HG02938 (cell line): ENCODE measurements around the gene COL4A6.

Experiments used
- ATAC-seq: cut with Tn5 transposase; IDR thresholded peaks from one replicate; pipeline ENCODE4 v1.9.1; 2021; ENCODE audit warnings: mild to moderate bottlenecking, moderate library complexity; ENCODE audit not compliant: unreplicated experiment

COL4A6 gene

GRCh38 chrX:108221301-108221864 is 216.8 kb downstream of the COL4A6 start:
- no peak for ATAC-seq

- no peak for ATAC-seq
Observed at GRCh38 chrX:108219949-108220601, 218.1 kb downstream of the COL4A6 start.

- no peak for ATAC-seq
Observed at GRCh38 chrX:108217876-108218275, 220.3 kb downstream of the COL4A6 start.

- no peak for ATAC-seq
Observed at GRCh38 chrX:108216919-108217571, 221.2 kb downstream of the COL4A6 start.

GRCh38 chrX:108216405-108216804 is 221.8 kb downstream of the COL4A6 start:
- ATAC-seq, result no peak

GRCh38 chrX:108211301-108211700 is 226.9 kb downstream of the COL4A6 start:
- no peak for ATAC-seq

- no peak for ATAC-seq
Observed at GRCh38 chrX:108209006-108209554, 229.1 kb downstream of the COL4A6 start.

- no peak for ATAC-seq
Observed at GRCh38 chrX:108203540-108203939, 234.7 kb downstream of the COL4A6 start.

- ATAC-seq, result peak; percentile 70
Observed at GRCh38 chrX:108199691-108200090, 238.5 kb downstream of the COL4A6 start.

GRCh38 chrX:108199041-108199440 is 239.2 kb downstream of the COL4A6 start:
- ATAC-seq, result no peak

GRCh38 chrX:108198420-108198819 is 239.8 kb downstream of the COL4A6 start:
- no peak for ATAC-seq

GRCh38 chrX:108186811-108187210 is 251.4 kb downstream of the COL4A6 start:
- no peak for ATAC-seq

- ATAC-seq, result no peak
Observed at GRCh38 chrX:108178143-108178498, 260.1 kb downstream of the COL4A6 start.

- no peak for ATAC-seq
Observed at GRCh38 chrX:108177351-108178142, 260.7 kb downstream of the COL4A6 start.

GRCh38 chrX:108173874-108174273 is 264.3 kb downstream of the COL4A6 start:
- ATAC-seq, result no peak

- no peak for ATAC-seq
Observed at GRCh38 chrX:108171671-108172070, 266.6 kb downstream of the COL4A6 start.

GRCh38 chrX:108169768-108170167 is 268.5 kb downstream of the COL4A6 start:
- no peak for ATAC-seq

GRCh38 chrX:108168961-108169740 is 269.1 kb downstream of the COL4A6 start:
- ATAC-seq, result no peak

- ATAC-seq, result no peak
Observed at GRCh38 chrX:108167211-108167872, 270.9 kb downstream of the COL4A6 start.
